Cardiac fibroblast (primary cell): ENCODE results near the gene CAMTA1.

Experiments used
- DNase-seq, 2 donors: peaks; one replicate each; pipeline versions ENCODE4 v3.0.0 to v3.0.0-alpha.2; 2010; ENCODE audit warnings: low read depth in 2 of 2
- H3K4me3 ChIP-seq, 2 donors: replicated peaks in 1 of 2; 1 replicate in 1 of 2; 2 replicates in 1 of 2; pipeline ENCODE4 v1.5.1; 2011; ENCODE audit warnings: low read depth in 2 of 2, low read length in 2 of 2, mild to moderate bottlenecking in 2 of 2, moderate library complexity in 1 of 2
- CTCF ChIP-seq: IDR thresholded peaks from one replicate; pipeline ENCODE4 v1.5.1; 2011; ENCODE audit warnings: low read depth, mild to moderate bottlenecking, low read length, inconsistent platforms

Gene CAMTA1

DNA sequence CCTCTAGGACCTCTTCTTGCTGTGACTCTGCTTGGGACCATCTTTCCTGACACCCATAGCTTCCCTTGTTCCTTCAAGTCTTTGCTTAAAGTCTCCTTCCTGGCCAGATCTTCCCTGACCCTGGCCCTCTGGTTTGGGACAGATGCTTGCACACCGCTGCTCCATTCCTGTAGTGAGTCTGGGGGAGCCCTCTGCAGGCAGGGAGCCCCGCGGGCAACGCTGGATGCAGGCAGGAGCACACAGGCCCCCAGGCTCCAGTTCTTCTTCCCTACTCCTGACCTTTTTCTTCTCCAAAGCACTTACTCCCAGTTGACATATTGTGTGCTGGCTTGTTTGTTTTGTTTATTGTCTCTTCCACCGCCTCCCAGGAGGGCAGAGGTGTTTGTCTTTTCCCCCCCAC lies 413.4 kb downstream of the CAMTA1 start:
- H3K4me3 ChIP-seq = no peak overlapping the region
- no peak for DNase-seq
- no peak for TF ChIP-seq CTCF

GRCh38 chr1:7199077-7199779 lies 414.0 kb downstream of the CAMTA1 start:
- no peak overlapping the region for H3K4me3 ChIP-seq
- TF ChIP-seq CTCF = no peak
- no peak for DNase-seq

GRCh38 chr1:7207875-7208646 lies 422.8 kb downstream of the CAMTA1 start:
- H3K4me3 ChIP-seq = no peak overlapping the region
- DNase-seq = peak; percentile 60 to 62
- peak; percentile 69 for TF ChIP-seq CTCF

DNA sequence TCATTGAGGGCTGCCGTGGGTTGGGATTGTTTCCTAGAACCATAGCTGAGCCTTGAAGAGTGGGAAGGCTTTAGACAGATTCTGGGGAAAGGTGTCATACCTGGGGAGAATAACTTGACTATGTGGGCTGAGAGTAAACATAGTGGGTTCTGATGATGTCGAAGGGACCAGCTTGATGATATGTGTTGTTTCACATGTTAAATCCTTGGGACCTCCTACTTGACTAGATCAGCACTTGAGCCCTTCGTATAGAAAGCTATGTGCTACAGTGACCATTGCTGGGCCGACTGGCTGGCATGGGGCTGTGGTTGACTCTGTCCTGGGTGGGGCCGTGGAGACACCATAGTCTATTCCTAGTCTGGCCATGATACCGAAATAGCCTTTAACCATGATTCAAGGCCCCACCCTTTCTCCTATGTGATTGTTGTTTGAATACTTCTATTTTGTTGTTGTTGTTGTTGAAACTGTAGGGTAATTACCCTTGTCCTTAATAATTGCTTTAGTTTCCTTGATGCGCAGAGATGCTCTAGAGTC lies 423.5 kb downstream of the CAMTA1 start:
- TF ChIP-seq CTCF = no peak
- no peak for DNase-seq
- no peak overlapping the region for H3K4me3 ChIP-seq

DNA sequence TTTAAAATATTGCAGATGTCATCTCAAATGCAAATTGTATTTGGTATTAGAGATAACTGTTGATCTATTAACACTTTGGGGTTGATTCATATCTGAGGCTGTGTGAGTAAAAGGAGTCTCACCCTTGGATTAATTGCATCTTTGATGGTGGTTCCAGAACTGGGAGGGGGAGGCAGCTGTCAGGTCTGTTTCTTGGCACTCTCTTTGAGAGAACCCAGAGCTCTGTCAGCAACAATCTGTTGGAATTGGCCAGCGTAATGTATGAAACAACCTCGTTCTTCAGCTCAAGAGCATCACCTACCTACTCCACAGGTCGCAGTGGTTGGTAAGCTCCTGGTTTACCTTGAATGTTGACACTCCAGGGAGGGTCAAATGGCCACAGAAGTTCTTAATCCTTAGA lies 424.1 kb downstream of the CAMTA1 start:
- no peak for DNase-seq
- no peak for TF ChIP-seq CTCF
- H3K4me3 ChIP-seq = no peak overlapping the region

DNA sequence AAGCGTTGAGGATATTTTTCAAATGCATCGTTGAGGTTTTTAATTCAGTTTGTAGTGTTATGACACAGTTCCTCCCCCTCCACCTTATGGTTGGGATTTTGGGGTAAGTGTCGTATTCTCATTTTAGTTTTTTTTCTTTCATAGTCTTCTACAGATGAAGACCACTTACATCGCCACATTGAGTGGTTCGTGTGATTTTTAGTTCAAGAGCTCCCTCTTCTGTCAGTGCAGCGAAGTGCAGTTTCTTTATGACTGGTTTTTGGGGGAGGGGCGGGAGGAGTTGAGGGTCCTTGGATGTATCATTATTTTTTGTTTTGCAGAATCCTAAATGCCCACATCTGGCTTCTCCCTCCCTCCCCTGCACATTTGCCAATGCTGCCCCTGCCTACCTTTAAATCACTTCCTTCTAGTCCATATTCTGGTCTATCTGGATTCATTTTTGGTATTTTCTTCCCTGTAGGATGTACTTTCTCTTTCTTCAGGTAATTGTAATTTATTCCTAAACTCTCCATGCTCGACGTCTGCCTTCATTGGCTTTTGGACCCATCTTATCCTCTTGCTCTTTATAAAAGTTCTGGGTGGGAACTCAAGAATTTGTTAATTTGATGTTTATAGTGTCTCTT lies 433.1 kb downstream of the CAMTA1 start:
- TF ChIP-seq CTCF = peak; percentile 67
- H3K4me3 ChIP-seq = no peak overlapping the region
- DNase-seq = peak; percentile 37 to 62
